H1 (cell line): ENCODE results near the gene ANK3.

Experiments used
- ASH2L ChIP-seq: fragments of 200-600, 300-600 bp; sonication (generic); IDR thresholded peaks from one replicate; pipeline ENCODE4 v1.7.1; 2017; ENCODE audit warnings: low read length
- CHD2 ChIP-seq: IDR thresholded peaks from 2 replicates; pipeline ENCODE4 v1.6.1; 2012; ENCODE audit warnings: low read length, improper control_type of control experiment
- JUN ChIP-seq: IDR thresholded peaks from 2 replicates; pipeline ENCODE4 v1.6.1; 2011; ENCODE audit warnings: low read depth, mild to moderate bottlenecking, improper control_type of control experiment, low read length
- POLR2A ChIP-seq, 2 experiments: IDR thresholded peaks; 1 replicate in 1 of 2; 2 replicates in 1 of 2; pipeline ENCODE4 v1.6.1; 2011; ENCODE audit warnings: low read depth in 2 of 2, low read length in 2 of 2, mild to moderate bottlenecking in 2 of 2; ENCODE audit errors: control extremely low read depth in 1 of 2
- TCF12 ChIP-seq: IDR thresholded peaks from 2 replicates; pipeline ENCODE4 v1.6.1; 2011; ENCODE audit warnings: low read depth, mild to moderate bottlenecking, low read length

DNA sequence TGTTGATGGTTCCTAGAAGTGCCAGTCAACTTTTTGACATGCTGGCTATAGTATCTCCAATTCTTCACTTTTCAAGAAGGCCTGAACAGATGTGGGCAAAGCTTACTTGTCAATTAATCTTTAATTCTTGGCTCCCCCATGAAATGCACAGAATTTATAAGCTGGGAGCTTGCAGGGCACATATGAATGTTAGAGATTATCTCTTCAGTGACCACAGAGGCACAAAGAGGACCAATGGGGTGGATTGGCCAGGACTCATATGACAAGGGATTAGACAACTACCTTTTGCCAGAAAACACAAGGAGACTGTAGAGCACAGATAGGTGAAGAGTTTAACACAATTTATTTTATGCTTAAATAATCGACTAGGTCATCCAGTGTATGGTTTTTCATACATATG is 361.6 kb downstream of the ANK3 start:
- TF ChIP-seq ASH2L (no peak), POLR2A (IDR thresholded peaks at IDR 0.05; ENCODE audit: control extremely low read depth in 1 of 2, low read depth in 2 of 2, low read length in 2 of 2) (no peak), CHD2 (no peak), JUN (no peak), TCF12 (no peak)
